ENCODE data around the gene PRR14. TPM values are rescaled to one million over a fixed set of nuclear protein-coding genes. Genes with fewer than 3 reads are reported as not detected.

Gene PRR14
- total RNA-seq, 4 donors from 2014 or later = 42.9 to 154 (median 85.5) TPM

GRCh38 chr16:30620169-30620568 lies 30.6 kb upstream of the PRR14 start:
- Histone ChIP-seq H3K4me3 (no peak overlapping the region), H3K27me3 (no peaks in the 10 kb centered on the region), H3K27ac (no peak overlapping the region), H3K4me1 (peaks cover 0 to 3% (median 0%) of the 10 kb centered on the region in 4 donors), H3K9me3 (no peaks in the 10 kb centered on the region), H3K36me3 (no peaks in the 10 kb centered on the region)
- intact Hi-C loops (cut with DNase I; ENCODE audit: low total_unique reads) = loop anchor here (10.0 kb wide), 1 partner anchor 45 kb away; the partner anchor contains the start of gene ZNF688
- in situ Hi-C loops (cut with MboI; ENCODE audit: low pct_ligation_motif_present in 1 of 4, low pct_unique_long_range_greater_than_20kb in 1 of 4, low sequenced_read_pairs in 3 of 4) = no loop called here
- TF ChIP-seq POLR2A (IDR thresholded peaks at IDR 0.05) (no peak), POLR2AphosphoS5 (IDR thresholded peaks at IDR 0.05) (no peak), EP300 (IDR thresholded peaks at IDR 0.05; ENCODE audit: low read depth) (no peak), CTCF (IDR thresholded peaks at IDR 0.05) (no peak)
- 17 to 61% methylated on average over 1 to 3 of the region's 3 CpGs for WGBS, 2 donors (ENCODE audit: low coverage in 1 of 2)
- no peak for DNase-seq

- WGBS, 2 donors (ENCODE audit: low coverage in 1 of 2) = 86 to 90% methylated on average over 2 to 5 of the region's 5 CpGs
- Histone ChIP-seq H3K4me1 (no peaks in the 10 kb centered on the region), H3K9me3 (no peaks in the 10 kb centered on the region), H3K4me3 (no peak overlapping the region), H3K36me3 (no peaks in the 10 kb centered on the region), H3K27ac (no peak overlapping the region), H3K27me3 (no peaks in the 10 kb centered on the region)
- in situ Hi-C loops (cut with MboI; ENCODE audit: low pct_ligation_motif_present in 1 of 4, low pct_unique_long_range_greater_than_20kb in 1 of 4, low sequenced_read_pairs in 3 of 4) = no loop called here
- intact Hi-C loops (cut with DNase I; ENCODE audit: low total_unique reads) = loop anchor here (10.0 kb wide), 1 partner anchor 47 kb away; the partner anchor contains the start of gene ZNF688
- no peak for DNase-seq
- no peak for TF ChIP-seq POLR2AphosphoS5 (IDR thresholded peaks at IDR 0.05)
Observed at GRCh38 chr16:30621765-30622164, 29.0 kb upstream of the PRR14 start.

- no peak for DNase-seq
- H3K9me3 ChIP-seq = no peaks in the 10 kb centered on the region
- TF ChIP-seq POLR2AphosphoS5 (IDR thresholded peaks at IDR 0.05) = no peak
- TF ChIP-seq POLR2A (IDR thresholded peaks at IDR 0.05) = no peak
- no peak for TF ChIP-seq CTCF (IDR thresholded peaks at IDR 0.05)
- TF ChIP-seq EP300 (IDR thresholded peaks at IDR 0.05; ENCODE audit: low read depth) = no peak
- 60 to 73% methylated on average over 3 to 10 of the region's 10 CpGs for WGBS, 2 donors (ENCODE audit: low coverage in 1 of 2)
- no peaks in the 10 kb centered on the region for H3K27me3 ChIP-seq
- H3K36me3 ChIP-seq = no peaks in the 10 kb centered on the region
- intact Hi-C loops (cut with DNase I; ENCODE audit: low total_unique reads) = loop anchor here (10.0 kb wide), 1 partner anchor 48 kb away; the partner anchor contains the start of gene ZNF688
- H3K27ac ChIP-seq = no peak overlapping the region
- in situ Hi-C loops (cut with MboI; ENCODE audit: low pct_ligation_motif_present in 1 of 4, low pct_unique_long_range_greater_than_20kb in 1 of 4, low sequenced_read_pairs in 3 of 4) = no loop called here
- H3K4me3 ChIP-seq = no peak overlapping the region
- no peaks in the 10 kb centered on the region for H3K4me1 ChIP-seq
Observed at GRCh38 chr16:30622455-30623032, 28.2 kb upstream of the PRR14 start.

- no peak for TF ChIP-seq POLR2A (IDR thresholded peaks at IDR 0.05)
- TF ChIP-seq CTCF (IDR thresholded peaks at IDR 0.05) = no peak
- no peak for TF ChIP-seq EP300 (IDR thresholded peaks at IDR 0.05; ENCODE audit: low read depth)
- no peak for TF ChIP-seq POLR2AphosphoS5 (IDR thresholded peaks at IDR 0.05)
- H3K27me3 ChIP-seq = no peaks in the 10 kb centered on the region
- no peaks in the 10 kb centered on the region for H3K36me3 ChIP-seq
- DNase-seq = no peak
- peaks cover 0 to 4% (median 3%) of the 10 kb centered on the region in 4 donors for H3K4me1 ChIP-seq
- 70 to 81% methylated on average over 4 to 11 of the region's 11 CpGs for WGBS, 2 donors (ENCODE audit: low coverage in 1 of 2)
- no peaks in the 10 kb centered on the region for H3K9me3 ChIP-seq
- H3K27ac ChIP-seq = no peak overlapping the region
- H3K4me3 ChIP-seq = no peak overlapping the region
- intact Hi-C loops (cut with DNase I; ENCODE audit: low total_unique reads) (loop anchor here (10.0 kb wide), 1 partner anchor 49 kb away; the partner anchor contains the start of gene ZNF688), in situ Hi-C loops (cut with MboI; ENCODE audit: low pct_ligation_motif_present in 1 of 4, low pct_unique_long_range_greater_than_20kb in 1 of 4, low sequenced_read_pairs in 3 of 4) (no loop called here)
Observed at GRCh38 chr16:30623536-30624283, 27.1 kb upstream of the PRR14 start.
